ENCODE results near the gene ITGA5.

- TF ChIP-seq, protein P1, sequence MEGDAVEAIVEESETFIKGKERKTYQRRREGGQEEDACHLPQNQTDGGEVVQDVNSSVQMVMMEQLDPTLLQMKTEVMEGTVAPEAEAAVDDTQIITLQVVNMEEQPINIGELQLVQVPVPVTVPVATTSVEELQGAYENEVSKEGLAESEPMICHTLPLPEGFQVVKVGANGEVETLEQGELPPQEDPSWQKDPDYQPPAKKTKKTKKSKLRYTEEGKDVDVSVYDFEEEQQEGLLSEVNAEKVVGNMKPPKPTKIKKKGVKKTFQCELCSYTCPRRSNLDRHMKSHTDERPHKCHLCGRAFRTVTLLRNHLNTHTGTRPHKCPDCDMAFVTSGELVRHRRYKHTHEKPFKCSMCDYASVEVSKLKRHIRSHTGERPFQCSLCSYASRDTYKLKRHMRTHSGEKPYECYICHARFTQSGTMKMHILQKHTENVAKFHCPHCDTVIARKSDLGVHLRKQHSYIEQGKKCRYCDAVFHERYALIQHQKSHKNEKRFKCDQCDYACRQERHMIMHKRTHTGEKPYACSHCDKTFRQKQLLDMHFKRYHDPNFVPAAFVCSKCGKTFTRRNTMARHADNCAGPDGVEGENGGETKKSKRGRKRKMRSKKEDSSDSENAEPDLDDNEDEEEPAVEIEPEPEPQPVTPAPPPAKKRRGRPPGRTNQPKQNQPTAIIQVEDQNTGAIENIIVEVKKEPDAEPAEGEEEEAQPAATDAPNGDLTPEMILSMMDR (IDR thresholded peaks at IDR 0.05; ENCODE audit: insufficient read depth, low read length, poor library complexity, severe bottlenecking): no peak
- no peak for TF ChIP-seq EZH2phosphoT487 (conservative IDR thresholded peaks at IDR 0.05; ENCODE audit: low read length)
Measured at GRCh38 chr12:54432815-54433164, 13.7 kb upstream of the ITGA5 start.
